ENCODE measurements around the gene ADCY2.

The ADCY2 gene

DNA sequence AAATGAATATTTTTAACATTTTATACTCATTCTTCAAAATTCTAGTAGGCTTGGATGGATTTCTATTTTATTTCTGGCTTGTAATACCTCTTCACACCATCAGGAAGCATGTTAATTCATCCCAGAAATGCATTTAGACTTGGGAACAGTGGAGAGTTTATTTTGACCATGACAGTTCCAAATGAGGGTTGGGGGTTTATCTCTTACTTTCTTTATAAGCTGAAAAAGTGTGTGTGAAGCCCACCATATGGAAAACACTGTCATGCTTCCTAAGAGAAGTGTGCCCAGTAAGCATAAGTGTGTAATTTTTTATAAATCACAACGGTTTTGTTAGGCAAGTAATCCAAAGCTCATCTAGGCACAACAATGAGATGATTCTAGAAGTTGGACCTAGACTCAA lies 215.6 kb downstream of the ADCY2 start:
- no peak for DNase-seq (ENCODE audit: low read depth)
- H3K4me3 ChIP-seq (ENCODE audit: low read depth, low read length), result no peak overlapping the region
- TF ChIP-seq, protein P1, sequence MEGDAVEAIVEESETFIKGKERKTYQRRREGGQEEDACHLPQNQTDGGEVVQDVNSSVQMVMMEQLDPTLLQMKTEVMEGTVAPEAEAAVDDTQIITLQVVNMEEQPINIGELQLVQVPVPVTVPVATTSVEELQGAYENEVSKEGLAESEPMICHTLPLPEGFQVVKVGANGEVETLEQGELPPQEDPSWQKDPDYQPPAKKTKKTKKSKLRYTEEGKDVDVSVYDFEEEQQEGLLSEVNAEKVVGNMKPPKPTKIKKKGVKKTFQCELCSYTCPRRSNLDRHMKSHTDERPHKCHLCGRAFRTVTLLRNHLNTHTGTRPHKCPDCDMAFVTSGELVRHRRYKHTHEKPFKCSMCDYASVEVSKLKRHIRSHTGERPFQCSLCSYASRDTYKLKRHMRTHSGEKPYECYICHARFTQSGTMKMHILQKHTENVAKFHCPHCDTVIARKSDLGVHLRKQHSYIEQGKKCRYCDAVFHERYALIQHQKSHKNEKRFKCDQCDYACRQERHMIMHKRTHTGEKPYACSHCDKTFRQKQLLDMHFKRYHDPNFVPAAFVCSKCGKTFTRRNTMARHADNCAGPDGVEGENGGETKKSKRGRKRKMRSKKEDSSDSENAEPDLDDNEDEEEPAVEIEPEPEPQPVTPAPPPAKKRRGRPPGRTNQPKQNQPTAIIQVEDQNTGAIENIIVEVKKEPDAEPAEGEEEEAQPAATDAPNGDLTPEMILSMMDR (IDR thresholded peaks at IDR 0.05; ENCODE audit: control insufficient read depth, extremely low read depth, insufficient read depth), result no peak

DNA sequence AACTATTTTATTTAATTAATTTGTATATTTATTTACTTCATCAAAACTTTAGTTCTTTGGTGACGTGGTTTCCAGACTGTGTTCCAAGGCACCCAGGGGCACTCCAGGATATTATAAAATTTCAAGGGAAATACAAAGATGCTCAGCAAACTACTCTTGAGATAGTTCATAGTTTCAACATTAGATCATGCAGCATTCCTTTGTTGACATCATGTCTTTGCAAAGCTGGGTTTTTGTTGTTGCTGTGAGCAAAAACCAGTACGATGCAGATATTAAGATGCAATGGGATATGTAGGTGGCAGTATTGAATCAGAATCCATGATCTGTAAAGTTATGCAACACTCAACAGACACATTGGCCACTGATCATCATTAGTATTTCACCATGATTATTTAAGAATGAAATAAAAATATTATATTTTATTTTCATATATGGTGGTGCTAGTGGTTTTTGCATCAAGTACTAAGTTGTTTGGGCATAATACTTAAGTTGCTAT lies 219.7 kb downstream of the ADCY2 start:
- TF ChIP-seq, protein P1 (IDR thresholded peaks at IDR 0.05; ENCODE audit: control insufficient read depth, extremely low read depth, insufficient read depth), result 0 out of 2 replicates have a peak, but pooled peaks have one; percentile 20
- no peak overlapping the region for H3K4me3 ChIP-seq (ENCODE audit: low read depth, low read length)
- no peak for DNase-seq (ENCODE audit: low read depth)

DNA sequence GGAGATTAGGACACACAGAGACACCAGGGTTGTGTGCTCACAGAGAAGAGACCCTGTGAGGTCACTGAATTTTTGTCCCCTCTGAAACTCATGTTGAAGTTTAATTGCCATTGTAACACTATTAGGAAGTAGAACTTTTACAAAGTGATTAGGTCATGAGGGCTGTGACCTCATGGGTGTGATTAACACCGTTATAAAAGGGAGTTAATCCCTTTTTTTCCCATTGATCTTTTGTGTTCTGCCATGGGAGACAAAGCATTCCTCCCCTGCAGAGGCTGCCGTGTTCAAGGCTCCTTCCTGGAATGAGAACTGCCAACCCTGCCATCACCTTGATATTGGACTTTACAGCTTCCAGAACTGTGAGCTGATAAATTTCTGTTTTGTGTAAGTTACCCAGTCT lies 221.0 kb downstream of the ADCY2 start:
- no peak overlapping the region for H3K4me3 ChIP-seq (ENCODE audit: low read depth, low read length)
- TF ChIP-seq, protein P1 (IDR thresholded peaks at IDR 0.05; ENCODE audit: control insufficient read depth, extremely low read depth, insufficient read depth), result no peak
- DNase-seq (ENCODE audit: low read depth), result no peak

DNA sequence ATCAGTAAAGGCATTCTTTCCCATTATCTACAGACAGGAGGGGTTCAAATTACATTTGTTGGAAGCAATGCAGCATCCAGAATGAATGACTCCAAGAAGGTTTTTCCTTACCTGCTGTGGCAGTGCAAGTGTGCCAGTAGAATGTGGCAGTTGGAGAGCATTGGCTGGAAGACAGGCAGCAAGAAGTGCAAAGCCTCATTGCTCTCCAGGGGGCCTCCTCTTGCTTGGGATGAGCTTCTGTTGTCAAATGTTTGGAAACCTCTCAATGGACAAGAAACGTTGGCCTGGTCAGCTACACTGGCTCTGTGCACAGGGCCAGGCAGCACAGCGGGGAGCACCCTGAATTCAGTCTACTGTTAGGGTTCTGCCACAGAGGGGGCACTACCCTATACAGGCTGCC lies 226.6 kb downstream of the ADCY2 start:
- no peak overlapping the region for H3K4me3 ChIP-seq (ENCODE audit: low read depth, low read length)
- TF ChIP-seq, protein P1 (IDR thresholded peaks at IDR 0.05; ENCODE audit: control insufficient read depth, extremely low read depth, insufficient read depth), result no peak
- DNase-seq (ENCODE audit: low read depth), result no peak

DNA sequence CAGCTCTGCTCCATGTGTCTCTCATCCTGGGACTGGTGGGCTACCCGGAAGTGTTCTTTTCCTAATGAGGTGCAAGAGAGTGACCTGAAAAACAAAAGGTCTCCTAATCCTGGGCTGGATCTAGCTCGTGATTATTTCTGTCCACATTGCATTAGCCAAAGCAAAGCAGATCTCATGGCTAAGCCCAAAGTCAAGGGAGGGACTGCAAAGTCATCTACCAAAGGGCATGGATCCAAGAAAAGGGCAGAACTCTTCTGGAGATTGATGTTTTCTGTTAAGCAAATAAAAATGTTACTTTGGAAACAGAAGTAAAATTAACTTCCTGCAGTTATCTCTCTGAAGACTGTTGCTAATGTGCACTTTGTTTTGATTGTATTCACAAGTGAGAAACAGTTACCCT lies 229.8 kb downstream of the ADCY2 start:
- no peak for DNase-seq (ENCODE audit: low read depth)
- TF ChIP-seq, protein P1 (IDR thresholded peaks at IDR 0.05; ENCODE audit: control insufficient read depth, extremely low read depth, insufficient read depth), result no peak
- no peak overlapping the region for H3K4me3 ChIP-seq (ENCODE audit: low read depth, low read length)

DNA sequence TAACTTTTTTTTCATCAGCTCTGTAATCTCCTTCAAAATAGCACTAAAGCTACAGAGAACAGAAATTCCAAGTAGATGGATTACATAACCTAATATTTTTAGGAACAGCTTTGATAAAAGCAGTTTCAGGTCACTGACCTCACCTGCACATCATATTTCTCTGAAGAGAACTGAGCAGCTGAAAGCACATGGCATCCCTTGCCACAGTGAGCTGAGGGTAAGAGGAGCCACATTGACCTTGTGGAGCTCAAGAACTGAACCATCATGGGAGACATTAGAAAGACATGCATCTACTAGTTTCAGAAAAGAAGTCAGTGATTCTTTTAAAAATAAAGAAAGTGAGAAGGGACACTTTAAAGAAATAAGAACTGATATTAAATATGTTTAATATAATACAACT lies 232.3 kb downstream of the ADCY2 start:
- no peak overlapping the region for H3K4me3 ChIP-seq (ENCODE audit: low read depth, low read length)
- TF ChIP-seq, protein P1 (IDR thresholded peaks at IDR 0.05; ENCODE audit: control insufficient read depth, extremely low read depth, insufficient read depth), result no peak
- no peak for DNase-seq (ENCODE audit: low read depth)

DNA sequence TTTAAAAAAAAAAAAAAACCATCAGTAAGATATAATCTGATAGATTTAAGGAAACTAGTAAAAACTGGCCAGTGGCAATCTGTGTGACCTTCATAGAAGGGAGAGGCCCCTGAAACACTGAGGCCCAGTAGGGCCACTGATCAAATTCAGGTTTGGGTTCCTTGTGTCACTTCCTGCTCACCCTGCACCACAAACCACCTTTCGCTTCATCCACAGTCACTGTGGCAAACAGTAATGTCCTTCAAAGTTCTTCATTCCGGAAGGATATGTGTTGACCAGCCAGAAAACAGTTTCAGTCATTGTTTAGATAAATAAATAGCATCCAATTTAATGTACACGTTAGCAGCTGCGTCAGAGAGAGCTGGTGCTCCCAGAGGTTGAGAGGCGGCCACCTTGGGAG lies 232.9 kb downstream of the ADCY2 start:
- TF ChIP-seq, protein P1 (IDR thresholded peaks at IDR 0.05; ENCODE audit: control insufficient read depth, extremely low read depth, insufficient read depth), result no peak
- H3K4me3 ChIP-seq (ENCODE audit: low read depth, low read length), result no peak overlapping the region
- DNase-seq (ENCODE audit: low read depth), result no peak
